ENCODE data around the gene C11orf58.

C11orf58 gene

DNA sequence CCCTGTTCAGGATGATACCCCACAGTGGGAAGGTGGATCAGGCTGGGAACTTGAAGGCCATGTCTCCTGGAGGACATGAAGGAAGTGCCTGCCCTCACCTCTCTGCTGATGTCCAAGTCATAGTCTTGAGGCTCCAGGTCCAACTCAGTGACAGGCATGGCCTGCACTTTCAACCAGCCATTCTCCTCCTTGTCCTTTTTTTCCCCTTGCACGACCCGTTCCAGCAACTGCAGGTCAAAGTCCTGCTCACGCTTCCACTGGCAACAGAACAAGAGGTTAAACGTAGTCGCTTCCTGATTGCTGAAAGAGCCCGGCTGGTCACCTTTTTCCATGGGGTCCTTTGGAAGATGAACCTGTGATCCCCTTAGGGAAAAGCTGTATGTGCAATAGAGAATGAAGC lies 47.7 kb downstream of the C11orf58 start:
- no peak for DNase-seq

GRCh38 chr11:16787035-16787742 lies 48.7 kb downstream of the C11orf58 start:
- no peak for DNase-seq

DNA sequence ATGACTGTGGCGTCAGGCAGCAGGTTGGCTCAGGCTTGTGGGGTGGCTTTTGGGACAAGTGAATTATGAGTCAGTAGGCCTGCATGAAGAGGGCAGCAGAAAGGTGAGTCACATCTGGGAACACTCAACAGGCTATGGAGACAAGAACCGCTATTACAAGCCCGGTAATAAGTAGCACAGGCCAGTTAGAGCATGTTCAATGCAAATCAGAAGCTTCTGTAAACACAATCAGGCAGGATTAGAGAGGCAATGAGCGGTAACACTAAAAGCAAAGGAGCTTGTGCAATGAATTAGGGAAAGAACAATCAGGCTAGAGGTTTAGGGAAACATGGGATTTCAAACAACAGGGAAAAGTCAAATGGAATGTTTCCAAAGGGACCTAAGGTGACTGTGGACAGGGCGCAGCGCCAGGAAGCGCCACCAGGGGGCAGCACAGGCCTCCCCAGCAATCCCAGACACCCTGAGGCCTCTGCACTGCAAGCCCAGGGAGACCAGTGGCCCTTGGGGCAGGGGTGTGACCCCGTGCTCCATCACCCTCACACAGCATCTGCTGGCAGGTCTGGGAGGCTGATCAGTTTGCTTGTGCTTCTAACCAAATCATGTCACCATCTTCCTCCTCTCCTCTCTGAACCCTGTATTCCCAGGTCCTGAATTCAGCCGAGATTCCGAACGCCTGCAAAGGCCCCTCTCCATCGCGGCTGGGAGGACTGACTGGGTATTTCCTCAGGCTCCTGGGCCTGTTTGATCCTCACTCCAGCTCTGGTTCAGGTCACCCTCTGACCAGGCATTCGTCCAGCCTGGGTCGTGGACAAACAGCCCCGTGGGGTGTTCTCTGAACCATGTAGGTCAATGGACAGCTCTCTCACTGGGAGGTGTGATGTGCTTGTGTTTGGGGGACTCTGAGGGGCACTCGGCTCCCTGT lies 50.0 kb downstream of the C11orf58 start:
- no peak for DNase-seq

- no peak for DNase-seq
Measured at GRCh38 chr11:16789063-16789420, 50.6 kb downstream of the C11orf58 start.

DNA sequence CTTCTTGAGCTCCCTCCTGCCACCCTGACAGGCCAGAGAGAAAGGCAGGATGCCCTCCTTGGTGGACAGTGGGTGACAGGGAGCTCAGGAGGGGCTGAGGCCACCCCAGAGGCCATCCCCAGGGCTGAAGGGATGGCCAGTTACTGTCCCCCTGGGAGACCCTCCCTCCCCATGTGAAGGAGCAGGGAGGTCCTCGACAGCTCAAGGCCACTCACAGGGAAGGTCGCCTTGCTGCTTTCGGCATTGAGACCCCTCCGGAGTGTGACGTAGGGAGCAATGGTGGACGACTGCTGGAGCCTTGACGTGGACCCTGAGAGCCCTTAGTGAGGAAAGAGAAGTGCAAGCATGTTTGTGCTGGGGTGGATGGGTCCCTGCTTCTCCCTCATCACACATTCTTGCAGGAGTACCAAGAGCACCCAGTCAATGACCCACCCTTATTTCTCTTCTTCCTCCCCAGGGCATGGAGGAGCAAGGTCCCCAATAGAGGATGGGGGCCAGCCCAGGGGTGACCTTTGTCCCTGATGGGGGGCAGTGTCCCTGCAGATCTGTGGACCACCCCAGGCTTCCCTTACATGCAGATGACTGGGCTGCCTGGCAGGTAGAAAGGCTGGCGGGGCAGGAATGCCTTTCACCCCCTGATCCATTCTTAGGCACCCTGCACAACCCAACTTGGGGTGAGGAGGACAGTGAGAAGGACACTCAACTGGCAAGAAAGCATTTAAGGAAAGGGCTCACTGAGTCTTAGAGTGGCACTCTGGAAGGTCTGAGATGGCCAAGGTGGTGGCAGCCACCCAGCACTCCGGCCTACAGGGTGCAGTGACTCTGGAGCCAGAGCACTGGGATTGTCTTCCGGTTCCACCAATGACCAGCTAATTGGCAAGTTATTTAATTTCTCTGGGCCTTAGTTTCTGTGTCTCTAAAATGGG lies 51.4 kb downstream of the C11orf58 start:
- DNase-seq, result no peak

GRCh38 chr11:16790486-16791190 lies 52.2 kb downstream of the C11orf58 start:
- no peak for DNase-seq

DNA sequence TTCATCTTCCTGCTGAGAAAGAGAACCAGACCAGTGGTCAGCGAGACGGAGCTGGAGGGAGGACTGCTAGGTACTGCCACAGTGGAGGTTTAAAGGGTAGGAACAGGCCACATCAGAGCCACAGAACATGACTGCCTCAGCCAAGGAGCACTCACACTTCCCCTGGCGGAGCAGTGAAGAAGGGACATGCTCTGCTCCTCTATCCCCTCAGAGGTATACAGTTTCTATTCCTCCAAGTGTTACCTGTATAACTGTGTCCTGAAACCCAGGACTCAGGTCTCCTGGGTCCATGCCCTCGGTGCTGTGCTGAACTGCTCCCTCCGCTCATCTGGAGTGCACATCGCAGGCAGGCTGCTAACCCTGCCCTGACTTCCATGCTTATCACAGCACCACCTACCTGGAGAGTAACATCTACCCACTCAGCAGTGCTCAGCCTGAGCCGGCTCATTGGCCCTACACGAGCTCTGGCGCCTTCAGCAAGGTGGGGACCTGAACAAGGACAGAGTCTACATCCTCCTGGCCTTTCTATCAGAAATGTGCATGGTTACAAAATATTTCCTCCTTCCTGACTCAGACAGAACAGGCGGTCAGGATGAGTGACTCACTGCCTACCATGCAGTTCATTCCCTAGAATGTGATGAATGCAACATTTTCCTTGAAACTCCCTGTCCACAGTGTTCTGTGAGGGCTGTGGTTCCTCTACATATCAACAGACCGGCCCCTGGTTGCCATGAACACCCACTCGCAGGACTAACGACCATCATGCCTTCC lies 52.9 kb downstream of the C11orf58 start:
- no peak for DNase-seq

GRCh38 chr11:16792426-16792825 lies 54.0 kb downstream of the C11orf58 start:
- no peak for DNase-seq

DNA sequence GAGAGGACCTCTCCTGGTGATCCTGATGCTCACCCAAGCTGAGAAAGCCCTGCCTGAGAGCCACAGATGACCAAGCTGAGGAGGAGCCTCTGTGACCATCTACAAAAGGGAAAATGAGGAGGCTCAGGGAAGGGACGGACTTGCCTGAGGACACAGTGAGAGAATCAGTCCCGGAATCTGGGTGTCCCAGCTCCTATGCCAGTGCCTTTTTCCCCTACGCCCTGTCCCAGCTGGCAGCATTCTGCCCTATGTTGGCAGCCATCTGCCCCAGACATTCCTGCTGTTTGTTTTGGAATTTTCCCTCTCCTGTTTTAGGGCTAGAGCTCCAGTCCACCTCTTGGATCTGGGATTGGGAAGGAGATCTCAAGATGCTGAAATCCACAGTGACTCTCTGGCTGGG lies 54.6 kb downstream of the C11orf58 start:
- no peak for DNase-seq

DNA sequence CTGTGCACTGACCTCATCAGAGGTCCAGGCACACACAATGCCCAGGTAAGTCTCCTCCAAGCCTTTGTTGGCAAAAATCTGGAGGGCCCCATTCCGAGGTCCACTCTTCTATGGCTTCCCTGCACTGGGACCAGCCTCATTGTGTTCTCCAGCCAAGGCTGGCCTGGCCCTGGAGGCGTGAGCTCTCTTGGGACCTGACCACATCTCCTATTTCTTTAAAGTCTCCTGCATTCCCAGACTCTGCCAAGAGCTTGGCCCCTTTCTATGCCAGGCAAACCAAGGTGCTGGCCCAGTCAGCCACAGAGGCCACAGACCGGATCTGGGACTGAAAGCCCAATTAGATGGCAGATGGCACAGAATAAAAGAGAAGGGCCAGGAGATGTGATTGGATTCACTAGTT lies 55.1 kb downstream of the C11orf58 start:
- DNase-seq, result no peak

- DNase-seq, result no peak
Measured at GRCh38 chr11:16794047-16794818, 55.8 kb downstream of the C11orf58 start.

DNA sequence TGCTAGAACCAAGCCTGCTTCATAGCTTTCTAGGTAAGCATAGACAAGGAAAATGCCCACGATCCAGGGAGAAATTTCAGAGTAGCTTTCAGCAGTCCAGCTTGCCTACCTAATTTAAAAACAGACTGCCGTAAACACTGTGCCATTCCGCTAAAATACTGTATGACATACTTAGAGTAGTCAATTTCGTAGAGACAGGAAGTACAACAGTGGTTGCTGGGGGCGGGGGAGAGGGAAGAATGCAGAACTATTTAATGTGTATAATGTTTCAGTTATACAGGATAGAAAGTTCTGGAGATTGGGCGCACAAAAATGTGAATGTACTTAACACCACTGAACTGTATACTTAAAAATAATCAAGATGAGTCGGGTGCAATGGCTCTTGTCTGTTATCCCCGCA lies 56.7 kb downstream of the C11orf58 start:
- DNase-seq, result no peak

DNA sequence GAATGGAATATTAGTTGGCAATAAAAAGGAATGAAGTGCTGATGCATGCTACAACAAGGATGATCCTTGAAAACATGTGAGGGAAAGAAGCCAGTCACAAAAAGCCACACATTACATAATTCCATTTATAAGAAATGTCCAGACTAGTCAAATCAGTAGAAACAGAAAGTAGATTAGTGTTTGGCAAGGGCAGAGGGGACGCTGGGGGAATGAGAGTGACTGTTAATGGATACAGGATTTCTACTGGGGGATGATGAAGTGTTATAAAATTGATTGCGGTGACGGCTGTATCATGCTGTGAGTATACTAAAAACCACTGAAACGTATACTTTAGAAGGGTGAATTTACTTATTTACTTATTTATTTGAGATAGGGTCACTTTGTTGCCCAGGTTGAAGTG lies 57.9 kb downstream of the C11orf58 start:
- DNase-seq, result no peak

DNA sequence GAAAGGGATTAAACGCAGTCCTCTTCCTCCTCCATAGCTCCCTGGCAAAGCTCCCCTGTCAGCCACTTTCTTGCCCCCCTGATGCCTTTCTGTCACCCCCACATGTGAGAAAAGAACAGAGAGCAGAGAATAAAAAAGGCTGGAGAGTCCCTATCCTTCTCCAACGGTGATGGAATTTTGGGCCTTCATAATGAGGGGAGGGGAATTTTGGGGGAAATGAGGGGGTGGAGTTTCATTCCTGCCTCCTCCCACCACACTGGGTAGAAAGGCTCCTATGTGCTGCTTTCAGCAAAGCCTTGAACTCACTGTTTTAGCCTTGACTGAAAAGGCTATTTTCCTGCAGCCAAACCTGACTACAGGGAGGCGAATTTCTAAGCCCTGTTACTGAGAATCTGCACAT lies 59.3 kb downstream of the C11orf58 start:
- DNase-seq, result no peak

GRCh38 chr11:16799221-16799620 lies 60.8 kb downstream of the C11orf58 start:
- no peak for DNase-seq

DNA sequence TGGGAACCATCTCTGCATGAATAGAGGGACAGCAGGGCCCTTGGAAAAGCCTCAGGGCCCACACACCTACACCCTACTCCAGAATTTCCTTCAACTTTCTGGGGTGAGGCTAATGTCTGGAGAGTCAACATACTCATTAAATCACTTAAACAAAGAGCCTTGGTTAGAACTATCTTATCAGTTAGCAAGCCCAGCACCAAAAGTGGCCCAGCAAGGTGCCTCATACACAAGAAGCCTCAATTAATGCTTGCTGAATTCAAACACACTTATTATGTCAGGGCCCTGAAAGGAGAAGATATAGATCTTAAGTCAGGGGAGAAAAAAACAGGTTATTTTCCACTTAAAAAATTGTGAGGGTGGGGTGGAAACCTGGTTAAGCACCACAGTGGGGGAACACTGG lies 61.4 kb downstream of the C11orf58 start:
- DNase-seq, result no peak

DNA sequence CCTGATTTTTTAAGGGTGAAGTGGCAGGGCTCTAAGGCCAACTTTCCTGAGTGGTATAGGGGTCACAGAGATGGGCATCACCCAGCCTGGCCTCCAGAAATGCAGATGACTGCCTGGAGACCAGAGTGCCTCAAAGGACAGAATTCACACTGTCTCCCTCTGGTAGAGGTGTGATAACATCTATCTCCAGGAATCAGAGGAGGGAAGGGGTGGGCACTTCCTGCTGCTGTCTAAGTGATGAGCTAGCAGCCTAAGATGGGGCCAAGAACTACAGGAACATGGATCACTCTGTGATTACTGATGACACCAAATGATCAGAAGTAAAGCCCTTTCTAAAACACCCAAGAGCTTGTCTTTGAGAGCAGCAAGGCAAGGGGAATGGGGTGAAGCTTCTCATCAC lies 61.9 kb downstream of the C11orf58 start:
- DNase-seq, result no peak

DNA sequence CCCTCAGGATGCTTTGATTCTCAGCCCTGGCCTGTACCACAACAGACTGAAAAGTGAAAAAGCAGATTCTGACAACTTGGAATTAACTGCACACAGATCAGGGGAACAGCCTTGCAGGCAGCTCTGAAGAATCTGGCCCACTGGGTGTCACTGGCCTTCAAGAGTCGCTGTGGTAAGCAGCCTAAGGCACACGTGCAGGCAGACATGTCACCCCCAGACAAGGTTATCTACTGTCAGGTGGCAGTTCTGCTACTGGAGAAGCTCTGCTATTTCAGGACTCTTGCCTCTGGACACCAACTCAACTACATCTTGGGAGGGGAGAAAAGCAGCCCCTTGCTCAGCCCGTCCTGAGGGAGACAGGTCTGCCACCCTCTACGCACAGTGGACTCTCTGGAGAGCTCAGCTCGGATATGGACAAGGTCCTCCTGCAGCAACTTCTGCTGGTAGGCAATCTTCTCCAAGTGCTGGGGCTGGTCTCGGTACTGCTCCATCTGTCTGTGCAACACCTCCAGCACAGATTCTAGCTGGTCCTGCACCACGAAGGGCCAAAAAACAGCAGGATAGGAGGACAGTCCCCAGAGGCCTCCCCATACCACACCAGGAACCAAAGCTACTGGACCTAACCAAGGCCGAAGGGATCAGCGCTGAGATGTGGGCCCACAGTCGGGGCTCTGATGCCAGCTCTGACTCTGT lies 63.0 kb downstream of the C11orf58 start:
- DNase-seq, result no peak

DNA sequence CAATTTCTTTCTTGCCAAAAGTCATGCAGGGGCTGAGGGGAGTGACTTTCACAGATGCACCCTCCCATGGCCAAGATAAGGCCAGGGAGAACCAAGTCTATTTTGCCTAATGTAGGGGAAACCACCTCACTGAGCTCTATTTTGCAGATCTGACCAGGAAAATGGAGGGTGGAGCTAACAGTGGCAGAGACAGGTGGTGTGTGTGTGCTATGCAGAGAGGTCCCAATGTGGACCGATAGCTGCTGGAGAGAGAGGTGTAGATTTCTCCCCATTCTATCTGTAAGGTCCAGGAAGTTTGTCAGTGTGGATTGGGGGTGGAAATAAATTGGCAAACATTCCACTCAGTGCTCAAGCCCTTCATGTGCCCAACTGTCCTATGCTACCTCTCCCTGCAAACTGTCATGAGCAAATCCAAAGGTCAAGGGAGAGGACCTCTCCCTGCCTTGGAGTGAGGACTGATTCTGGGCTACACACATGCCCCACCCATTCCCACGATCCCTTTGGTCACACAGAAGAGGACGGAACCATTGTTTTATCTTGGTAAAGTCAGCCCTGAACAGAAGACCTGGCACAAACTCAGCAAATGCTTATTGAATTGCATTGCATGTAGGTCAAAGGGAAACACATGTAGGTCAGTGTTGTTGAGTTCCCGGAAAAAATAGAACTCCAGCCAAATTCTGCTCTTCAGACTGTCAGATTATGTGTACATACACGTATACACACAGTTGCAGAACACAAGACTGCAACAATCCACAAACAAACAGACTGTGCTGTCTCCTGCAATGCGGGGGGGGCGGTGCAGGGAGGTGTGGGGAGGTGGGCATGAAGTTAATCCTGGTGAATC lies 65.9 kb downstream of the C11orf58 start:
- DNase-seq, result no peak
